Glomerular visceral epithelial cell (primary cell): Measurements from ENCODE around the gene RIMS4.
A peak's percentile ranks its signal among the peaks of the same experiment; 100 is the strongest.

Experiments used
- DNase-seq: peaks from one replicate; pipeline ENCODE4 v3.0.0-alpha.2; 2016; ENCODE audit errors: extremely low spot score

RIMS4 gene

GRCh38 chr20:44810391-44811149 is at the start of gene RIMS4:
Gene RIMS4 (minus strand): TSS chr20:44810546. CDS start chr20:44810271, 275 bp downstream.
- no peak for DNase-seq

DNA sequence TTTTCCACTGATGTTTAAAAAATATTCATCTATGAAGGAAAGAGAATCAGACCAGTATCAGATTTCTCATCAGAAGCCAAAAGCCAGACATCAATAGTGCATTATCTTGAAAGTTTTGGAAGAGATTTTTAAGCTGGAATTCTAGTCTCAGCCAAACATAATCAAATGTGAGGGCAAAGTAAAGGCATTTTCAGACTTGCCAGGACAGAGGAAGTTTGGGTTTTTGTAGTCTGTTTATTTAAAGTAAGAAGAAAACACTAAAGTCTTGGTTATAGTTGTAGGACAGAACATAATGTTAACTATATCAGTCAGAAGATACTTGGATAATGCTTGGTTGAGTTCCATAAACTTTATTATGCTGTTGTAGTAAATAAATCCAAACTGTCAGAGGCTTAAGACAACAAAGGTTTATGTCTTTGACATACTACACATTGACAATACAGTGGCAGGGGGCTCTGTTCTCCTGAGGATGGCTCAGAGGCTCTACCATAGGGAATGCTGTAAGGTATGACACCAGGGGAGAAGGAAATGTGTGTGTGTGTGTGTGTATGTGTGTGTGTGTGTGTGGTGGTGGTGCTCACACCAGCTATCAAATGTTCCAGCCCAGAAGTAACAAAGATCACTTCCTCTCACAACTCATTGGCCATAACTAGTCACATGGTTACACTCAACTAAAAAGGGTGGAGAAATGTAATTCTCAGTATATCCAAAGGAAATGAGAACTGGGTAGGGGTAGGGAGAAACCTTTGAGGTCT is 48.4 kb upstream of the RIMS4 start:
- DNase-seq: peak; percentile 11

GRCh38 chr20:44856856-44857448 is 46.6 kb upstream of the RIMS4 start:
- DNase-seq: no peak

DNA sequence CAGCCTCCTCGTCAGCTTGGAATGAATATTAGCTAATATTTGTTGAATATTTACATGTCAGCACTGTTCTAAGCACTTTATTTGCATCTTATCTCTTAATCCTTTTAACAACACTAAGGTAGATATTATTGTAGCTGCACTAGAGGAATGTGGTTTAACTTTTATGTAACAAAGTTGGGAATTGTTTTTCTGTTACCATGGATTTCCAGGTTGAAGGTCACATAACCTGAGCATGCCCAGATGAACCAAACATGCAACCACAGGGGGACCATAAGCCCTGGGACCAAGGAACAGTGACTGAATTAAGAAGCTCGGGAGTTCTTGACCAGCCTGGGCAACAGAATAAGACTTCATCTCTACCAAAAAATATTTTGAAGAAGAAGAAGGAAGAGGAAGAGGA is 46.1 kb upstream of the RIMS4 start:
- DNase-seq: no peak

- no peak for DNase-seq
These were observed 41.2 kb upstream of the RIMS4 start for GRCh38 chr20:44851545-44851944.

DNA sequence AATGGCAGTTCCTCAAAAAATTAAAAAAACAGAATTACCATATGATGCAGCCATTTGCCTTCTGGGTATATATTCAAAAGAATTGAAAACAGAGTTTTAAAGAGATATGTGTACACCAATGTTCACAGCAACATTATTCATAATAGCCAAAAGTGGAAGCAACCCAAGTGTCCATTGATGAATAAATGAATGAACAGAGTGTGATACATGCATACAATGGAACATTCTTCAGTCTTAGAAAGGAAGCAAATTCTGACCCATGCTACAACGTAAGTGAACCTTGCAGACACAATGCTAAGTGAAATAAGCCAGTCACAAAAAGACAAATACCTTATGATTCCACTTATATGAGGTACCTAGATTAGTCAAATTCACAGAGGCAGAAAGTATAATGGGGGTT is 40.5 kb upstream of the RIMS4 start:
- DNase-seq: no peak

DNA sequence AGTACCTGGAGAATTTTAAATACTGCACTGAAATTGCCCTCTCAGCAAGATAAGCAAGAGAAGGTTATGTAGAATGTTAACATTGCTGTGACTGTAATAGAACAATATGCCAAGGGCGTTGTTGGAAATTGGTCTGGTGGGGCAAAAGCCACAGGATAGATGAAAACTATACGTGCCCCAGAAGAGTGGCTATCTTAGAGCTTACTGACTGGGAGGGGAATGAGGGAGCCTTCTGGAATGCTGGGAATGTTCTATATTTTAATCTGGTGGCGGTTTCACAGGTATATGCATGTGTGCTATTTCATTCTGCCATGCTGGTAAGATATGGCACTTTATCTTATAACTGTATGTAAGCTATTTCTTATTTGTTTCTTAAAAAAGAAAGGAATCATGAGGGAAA is 39.9 kb upstream of the RIMS4 start:
- DNase-seq: no peak

- no peak for DNase-seq
These were observed 39.4 kb upstream of the RIMS4 start for GRCh38 chr20:44849703-44850102.

GRCh38 chr20:44848254-44849015 is 38.1 kb upstream of the RIMS4 start:
- DNase-seq: no peak

GRCh38 chr20:44843876-44844275 is 33.5 kb upstream of the RIMS4 start:
- no peak for DNase-seq

- no peak for DNase-seq
These were observed 31.6 kb upstream of the RIMS4 start for GRCh38 chr20:44841955-44842354.

- no peak for DNase-seq
These were observed 30.5 kb upstream of the RIMS4 start for GRCh38 chr20:44840826-44841225.

GRCh38 chr20:44839481-44839880 is 29.1 kb upstream of the RIMS4 start:
- DNase-seq: no peak

- no peak for DNase-seq
These were observed 28.2 kb upstream of the RIMS4 start for GRCh38 chr20:44838521-44838920.

DNA sequence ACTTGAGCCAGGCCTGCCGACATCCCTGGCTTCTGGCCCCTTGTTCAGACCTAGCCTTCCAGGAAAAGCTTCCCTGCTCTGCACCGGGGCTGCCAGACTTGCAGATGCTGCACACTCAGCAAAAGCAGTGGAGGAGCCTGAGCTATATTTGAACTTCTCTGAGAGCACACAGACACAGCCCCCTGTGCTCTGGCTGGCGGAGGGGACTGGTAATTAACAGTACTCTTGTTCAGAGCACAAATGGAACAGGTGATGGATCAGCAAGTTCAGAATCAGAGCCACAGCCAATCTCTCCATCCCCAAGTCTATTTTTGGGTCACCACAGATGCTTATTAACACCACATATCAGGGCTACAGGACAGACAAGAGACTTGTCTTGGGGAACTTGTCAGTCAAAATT is 27.6 kb upstream of the RIMS4 start:
- DNase-seq: no peak

- DNase-seq: no peak
These were observed 26.3 kb upstream of the RIMS4 start for GRCh38 chr20:44836601-44837120.

DNA sequence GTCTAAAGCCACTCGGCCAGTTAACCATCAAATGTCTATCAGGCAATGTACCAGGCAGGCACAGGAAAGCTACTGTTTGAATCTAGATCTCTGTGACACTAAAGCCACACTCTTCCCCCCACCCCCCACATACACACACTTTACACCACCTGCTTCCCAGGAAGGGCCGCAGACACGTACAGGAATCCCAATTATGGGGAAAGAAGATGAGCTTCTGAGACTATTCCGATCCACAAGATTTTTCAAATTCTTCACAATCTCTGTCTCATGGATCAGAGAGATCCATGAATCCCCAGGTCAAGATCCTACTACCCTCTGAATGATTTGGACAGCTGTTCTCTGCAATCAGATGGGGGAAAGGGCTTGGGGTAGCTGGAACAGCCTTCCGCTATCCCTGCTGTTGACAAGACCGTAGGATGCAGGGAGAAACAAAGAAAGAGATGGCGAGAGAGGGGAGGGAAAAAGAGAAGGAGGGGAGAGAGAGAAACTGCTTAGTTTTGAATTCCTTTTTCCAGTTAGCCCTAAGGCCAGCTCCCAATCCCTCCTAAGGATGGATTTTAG is 25.4 kb upstream of the RIMS4 start:
- no peak for DNase-seq

- no peak for DNase-seq
These were observed 24.8 kb upstream of the RIMS4 start for GRCh38 chr20:44835116-44835515.

- DNase-seq: no peak
These were observed 24.3 kb upstream of the RIMS4 start for GRCh38 chr20:44834693-44835092.

- DNase-seq: no peak
These were observed 23.1 kb upstream of the RIMS4 start for GRCh38 chr20:44833437-44833836.

DNA sequence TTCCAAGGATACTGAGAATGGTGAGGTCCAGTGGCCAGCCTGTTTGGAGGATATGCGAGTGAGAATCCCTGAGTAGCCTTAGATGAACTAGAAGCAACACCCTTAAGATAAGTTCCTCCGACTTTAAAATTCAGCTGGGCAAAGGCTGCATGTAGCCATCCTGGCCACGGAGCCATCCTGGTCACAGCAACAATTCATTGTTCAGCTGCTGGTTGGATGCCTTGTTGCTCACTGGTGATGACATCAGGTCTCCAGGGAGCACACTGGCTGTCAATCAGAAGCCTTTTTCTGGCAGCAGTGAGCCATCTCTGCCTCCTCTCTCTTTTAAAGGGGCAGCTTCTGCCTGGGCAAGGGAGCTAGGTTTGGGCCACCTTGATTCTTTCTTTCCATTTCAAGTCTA is 22.4 kb upstream of the RIMS4 start:
- DNase-seq: no peak

DNA sequence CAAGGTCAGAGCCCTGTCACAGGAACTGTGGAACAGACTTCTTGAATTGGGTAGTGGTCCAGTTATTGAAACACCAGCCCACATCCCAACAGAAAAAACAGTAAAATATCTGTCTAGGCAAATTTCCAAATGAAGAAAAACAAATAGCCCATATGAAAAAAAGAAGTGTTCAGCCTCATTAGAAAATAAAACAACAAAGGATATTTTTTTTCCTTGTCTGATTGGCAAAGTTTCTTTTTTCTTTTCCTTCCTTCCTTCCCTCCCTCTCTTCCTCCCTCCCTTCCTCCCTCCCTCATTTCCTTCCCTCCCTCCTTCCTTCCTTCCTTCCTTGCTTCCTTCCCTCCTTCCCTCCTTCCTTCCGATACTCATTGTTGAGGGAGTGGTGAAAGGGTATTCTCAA is 20.6 kb upstream of the RIMS4 start:
- DNase-seq: no peak
